ENCODE results near the gene PPM1H.

DNA sequence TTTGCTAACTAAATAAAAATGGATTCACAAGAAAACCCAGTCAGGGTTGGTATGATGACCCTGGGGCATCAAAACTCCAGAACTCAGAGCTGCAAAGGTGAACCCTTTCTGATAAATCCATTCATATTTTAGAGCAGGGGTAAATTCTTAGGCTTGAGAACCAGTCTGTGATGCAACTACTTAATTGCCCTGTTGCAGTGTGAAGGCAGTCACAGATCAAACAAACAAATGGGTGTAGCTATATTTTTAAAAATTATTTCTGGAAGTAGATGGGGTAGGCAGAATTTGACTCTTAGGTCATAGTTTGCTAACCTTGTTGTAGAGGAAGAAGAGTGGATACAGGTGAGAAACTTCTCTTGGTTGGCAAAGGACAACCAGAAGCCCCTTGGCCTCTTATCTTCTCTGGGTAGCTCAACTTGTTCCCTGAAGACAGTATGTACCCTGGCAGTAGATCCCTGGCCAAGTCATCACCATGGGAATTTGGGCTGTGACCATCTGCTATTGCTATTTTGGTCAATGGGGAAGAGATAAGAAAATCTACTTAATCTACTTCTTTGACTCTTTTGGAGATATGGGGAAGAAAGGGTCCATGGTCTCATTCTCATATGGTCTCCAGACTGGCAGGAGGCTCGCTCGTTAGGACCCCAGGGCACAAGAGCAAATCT lies 216.1 kb downstream of the PPM1H start:
- no peak for TF ChIP-seq CTCF (IDR thresholded peaks at IDR 0.05 in 4 of 5, conservative IDR thresholded peaks at IDR 0.05 in 1 of 5)
- no peak for TF ChIP-seq POLR2A (IDR thresholded peaks at IDR 0.05)

All from gastrocnemius medialis (tissue), 4 donors.